GDM1 (cell line): ENCODE results near the gene SNX22.

Experiments used
- DNase-seq: peaks from one replicate; lab custom pipeline; 2025; lab: John Stamatoyannopoulos, UW

The SNX22 gene

GRCh38 chr15:64134345-64134829, 17.1 kb upstream of the SNX22 start:
- no peak for DNase-seq

DNA sequence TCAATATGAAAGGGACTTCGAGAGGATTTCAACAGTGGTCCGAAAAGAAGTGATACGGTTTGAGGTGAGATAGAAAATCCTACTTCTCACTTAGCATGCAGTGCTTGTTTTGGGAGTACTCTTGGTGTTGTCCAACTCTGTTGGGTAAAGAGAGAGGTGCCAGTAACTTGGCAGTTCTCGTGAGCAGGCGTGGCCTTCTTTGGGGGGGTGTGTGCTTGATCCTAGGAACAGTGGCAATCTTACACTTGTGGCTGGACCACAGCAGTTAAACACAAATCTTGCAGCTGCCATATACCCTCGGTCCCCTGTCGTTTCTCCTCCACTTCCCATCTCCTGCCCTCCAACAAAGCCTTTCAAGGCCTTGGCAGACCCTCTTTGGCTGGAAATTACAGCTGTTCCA, 15.2 kb upstream of the SNX22 start:
- DNase-seq: no peak

DNA sequence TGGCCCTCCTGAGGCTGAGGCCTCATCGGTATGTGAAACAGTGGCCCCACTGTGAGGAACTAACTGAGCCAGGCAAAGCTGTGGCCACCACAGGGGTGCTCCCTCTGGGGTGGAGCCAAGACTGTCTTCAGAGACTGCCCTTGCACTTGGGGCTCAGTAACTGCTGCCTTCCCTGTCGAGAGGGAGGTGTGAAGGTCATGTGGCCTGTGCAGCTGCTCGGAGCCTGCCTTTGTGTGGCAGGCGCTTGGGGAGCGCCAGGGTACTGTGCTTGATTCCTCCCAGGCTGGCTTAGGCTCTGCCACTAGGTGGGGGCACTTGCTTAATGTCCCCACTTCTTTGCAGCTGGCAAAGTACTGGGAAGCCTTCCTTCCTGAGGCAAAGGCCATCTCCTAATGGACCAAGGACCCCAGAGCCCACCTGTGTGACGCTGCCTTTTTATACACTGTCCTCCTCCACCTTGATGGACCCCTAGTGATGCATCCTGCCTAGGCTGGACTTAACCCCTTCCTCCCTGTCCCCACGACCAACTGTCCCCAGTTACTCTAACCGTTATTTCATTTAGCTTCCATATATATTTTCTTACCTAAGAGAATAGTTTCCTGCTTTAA, 14.2 kb upstream of the SNX22 start:
- DNase-seq: no peak

DNA sequence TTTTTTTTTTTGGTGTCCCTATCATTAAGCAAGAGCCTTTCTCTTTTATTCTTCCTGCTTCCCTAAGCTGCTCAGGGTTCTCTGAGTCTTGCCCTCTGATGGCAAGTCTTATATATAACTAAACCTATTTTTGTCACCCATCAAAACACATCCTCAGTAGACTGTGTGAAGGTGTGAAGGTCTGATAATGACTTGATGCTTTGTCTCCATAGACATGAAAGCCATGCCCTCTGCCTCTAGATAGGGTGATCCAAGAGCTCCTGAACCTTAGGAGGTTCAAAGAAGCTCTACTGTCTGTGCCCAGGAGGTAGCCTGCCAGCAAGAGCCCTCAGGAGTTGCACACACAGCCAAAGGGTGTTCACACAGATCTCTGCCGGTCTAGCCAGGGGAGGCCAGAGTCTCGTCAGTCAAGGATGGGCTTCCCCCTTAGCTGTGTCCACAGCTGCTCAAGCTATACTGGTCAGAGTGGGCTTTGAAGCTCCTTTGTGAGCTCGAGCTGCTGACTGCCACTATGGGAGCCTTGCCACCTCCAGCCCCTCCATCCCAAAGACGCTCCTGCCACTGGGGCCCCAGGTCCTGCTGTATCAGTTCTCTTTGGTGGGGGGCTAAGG, 13.1 kb upstream of the SNX22 start:
- DNase-seq: no peak

GRCh38 chr15:64141798-64142512, 9.6 kb upstream of the SNX22 start:
- DNase-seq: no peak

DNA sequence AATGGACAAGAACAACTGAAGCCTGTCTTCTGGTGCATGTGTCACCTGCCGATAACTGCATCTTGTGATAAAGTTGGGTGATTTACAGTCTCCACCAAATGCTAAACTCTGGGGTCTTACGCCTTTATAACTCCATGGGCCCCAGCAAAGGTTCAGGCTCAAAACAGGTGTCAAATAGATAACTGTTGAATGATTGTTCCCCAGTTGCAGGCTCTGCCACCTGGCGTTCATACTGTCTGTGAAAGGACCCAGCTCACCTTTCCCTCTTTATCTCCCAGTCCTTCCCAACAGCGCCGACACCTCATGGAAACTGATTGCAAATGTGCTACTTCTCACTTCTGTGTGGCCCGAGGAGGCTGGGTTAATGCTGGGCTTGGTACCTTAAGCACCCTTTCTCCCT, 8.3 kb upstream of the SNX22 start:
- no peak for DNase-seq

GRCh38 chr15:64144192-64144564, 7.4 kb upstream of the SNX22 start:
- DNase-seq: no peak

DNA sequence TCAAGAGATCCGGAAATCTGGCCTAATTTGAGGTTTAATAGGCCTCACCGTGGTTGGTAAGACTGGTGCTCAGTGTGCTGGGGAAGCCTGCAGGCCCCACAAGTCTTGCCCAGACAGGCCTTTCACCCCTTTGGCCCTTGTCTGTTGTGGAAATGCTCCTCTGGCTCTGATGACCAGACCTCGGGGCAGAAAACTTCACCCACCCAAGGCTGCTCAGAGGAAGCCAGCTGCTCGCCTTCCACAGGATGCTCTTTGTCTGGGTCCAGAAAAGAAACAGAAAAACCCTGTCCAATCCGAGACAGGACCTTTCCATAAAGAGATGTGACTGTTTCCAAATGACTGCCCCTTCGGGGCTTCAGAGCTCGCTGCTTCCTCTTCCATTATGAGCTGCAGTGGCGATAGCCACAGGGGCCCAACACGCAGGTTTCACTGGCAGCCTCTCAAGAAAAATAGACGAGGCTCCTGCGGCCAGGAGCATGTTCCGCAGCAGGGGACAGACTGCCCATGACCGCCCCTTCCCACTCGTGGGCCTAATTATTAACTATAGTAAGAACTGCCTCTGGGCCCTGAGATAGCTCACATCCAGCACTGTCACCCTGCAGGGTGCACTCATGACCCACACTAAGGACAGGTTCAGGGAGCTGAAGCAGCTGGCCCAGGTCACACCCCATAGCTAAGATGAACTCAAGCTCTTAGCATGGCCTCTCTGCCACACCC, 6.8 kb upstream of the SNX22 start:
- no peak for DNase-seq

- DNase-seq: no peak
These were observed 5.5 kb upstream of the SNX22 start for GRCh38 chr15:64146041-64146440.

GRCh38 chr15:64146520-64146884, 5.0 kb upstream of the SNX22 start:
- DNase-seq: no peak

DNA sequence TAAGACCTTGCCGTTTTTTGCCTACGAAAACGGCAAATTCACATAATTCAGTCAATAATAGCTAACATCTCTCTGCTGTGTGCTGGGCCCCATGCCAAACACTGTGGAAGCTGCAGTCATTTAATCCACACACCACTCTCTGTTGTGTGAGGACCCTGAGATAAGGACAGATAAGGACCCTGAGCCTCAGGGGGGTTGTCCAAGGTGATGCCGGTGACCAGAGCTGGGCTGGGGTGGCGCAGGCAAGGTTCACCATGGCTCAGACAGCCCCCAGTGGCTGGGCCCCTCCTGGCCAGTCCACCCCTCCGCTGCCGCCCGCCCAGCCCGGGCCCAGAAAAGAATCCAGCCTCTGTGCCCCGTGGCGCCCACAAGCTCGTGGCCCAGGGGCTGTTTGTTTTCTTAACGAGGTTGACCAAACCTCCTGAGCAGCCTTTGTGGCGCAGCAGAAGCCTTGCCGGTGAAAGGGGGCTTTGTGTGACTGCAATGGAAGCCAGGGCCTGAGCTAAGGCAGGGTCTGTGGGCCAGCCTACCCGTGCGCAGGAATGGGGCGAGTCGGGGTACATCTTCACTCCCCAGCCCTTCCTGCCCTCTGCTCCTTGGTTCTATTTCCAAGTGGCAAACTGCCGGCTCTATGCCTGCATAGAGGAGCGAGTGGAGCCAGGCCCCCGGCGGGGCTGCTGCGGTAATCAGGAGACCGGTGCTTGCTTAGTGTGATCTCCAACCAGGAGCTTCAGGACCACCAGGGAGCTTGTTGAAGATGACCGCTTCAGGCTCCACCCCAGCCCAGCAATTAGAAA, 4.4 kb upstream of the SNX22 start:
- DNase-seq: no peak

DNA sequence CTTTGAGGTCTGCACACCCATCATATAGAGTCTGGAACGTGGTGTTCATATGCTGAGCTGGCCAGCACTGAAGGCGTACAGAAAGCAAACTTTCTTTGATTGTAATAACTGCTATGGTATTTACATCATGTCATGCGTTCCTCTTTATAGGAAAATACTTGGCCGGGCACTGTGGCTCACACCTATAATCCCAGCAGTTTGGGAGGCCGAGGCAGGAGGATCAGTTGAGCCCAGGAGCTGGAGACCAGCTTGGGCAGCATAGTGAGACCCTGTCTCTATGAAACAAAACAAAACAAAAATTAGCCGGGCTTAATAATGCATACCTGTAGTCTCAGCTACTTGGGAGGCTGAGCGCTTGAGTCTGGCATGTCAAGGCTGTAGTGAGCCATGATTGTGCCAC, 3.4 kb upstream of the SNX22 start:
- DNase-seq: no peak

DNA sequence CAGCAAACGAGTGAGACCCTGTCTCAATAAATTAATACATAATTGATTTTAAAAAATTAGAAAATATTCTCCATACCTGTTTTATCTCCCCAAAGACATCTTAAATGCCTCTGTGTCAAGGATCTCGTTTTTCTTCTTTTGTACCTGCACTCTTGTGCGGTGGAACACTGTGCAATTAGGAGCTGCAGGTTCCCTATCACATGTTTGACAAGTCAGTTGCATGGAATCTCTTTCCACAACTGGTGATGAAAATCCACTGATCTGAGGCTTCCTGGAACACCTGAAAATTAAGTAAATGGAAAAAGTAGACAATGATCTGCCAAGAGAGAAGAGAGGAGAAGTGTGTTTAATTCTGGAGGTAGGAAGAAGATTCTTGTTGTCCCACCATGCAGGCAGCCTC, 3.0 kb upstream of the SNX22 start:
- no peak for DNase-seq

- no peak for DNase-seq
These were observed 2.1 kb upstream of the SNX22 start for GRCh38 chr15:64149424-64149823.

- DNase-seq: no peak
These were observed 1.5 kb upstream of the SNX22 start for GRCh38 chr15:64149893-64150578.

- DNase-seq: no peak
These were observed 1.2 kb downstream of the SNX22 start for GRCh38 chr15:64152507-64153387.

GRCh38 chr15:64153480-64154367, 2.2 kb downstream of the SNX22 start:
- peak; percentile 73 for DNase-seq

- DNase-seq: no peak
These were observed 4.5 kb downstream of the SNX22 start for GRCh38 chr15:64155802-64156651.
